H9 (cell line): ENCODE results near the gene HDDC2. TPM values are rescaled to one million over a fixed set of nuclear protein-coding genes. Genes with fewer than 3 reads are reported as not detected.

ENCODE experiments used
- DNase-seq: peaks from one replicate; pipeline ENCODE4 v3.0.0-alpha.2; 2017
- H2AFZ ChIP-seq: one replicate; pipeline ENCODE4 v1.6.1; 2013; ENCODE audit warnings: mild to moderate bottlenecking, low read length, control low read depth, moderate library complexity
- H2AK5ac ChIP-seq: 2 replicates; pipeline ENCODE4 v1.6.1; 2013; ENCODE audit warnings: low read length, control low read depth, mixed read lengths; ENCODE audit not compliant: insufficient read length
- H2BK120ac ChIP-seq: one replicate; pipeline ENCODE4 v1.6.1; 2013; ENCODE audit warnings: low read depth, mild to moderate bottlenecking, low read length, control low read depth, inconsistent platforms; ENCODE audit not compliant: poor library complexity, severe bottlenecking
- H2BK12ac ChIP-seq: 2 replicates; pipeline ENCODE4 v1.6.1; 2013; ENCODE audit warnings: low read length, control low read depth, mixed read lengths, low read depth; ENCODE audit not compliant: insufficient read length
- H2BK15ac ChIP-seq: 2 replicates; pipeline ENCODE4 v1.6.1; 2013; ENCODE audit warnings: low read depth, low read length, control low read depth
- H2BK20ac ChIP-seq: one replicate; pipeline ENCODE4 v1.6.1; 2013; ENCODE audit warnings: low read depth, mild to moderate bottlenecking, low read length, control low read depth, inconsistent platforms; ENCODE audit not compliant: poor library complexity, severe bottlenecking
- H2BK5ac ChIP-seq: 2 replicates; pipeline ENCODE4 v1.6.1; 2013; ENCODE audit warnings: low read length, control low read depth, mixed read lengths; ENCODE audit not compliant: insufficient read length
- H3K14ac ChIP-seq: 2 replicates; pipeline ENCODE4 v1.6.1; 2013; ENCODE audit warnings: low read length, control low read depth; ENCODE audit not compliant: insufficient read depth
- H3K18ac ChIP-seq: 2 replicates; pipeline ENCODE4 v1.6.1; 2013; ENCODE audit warnings: low read depth, mild to moderate bottlenecking, mixed read lengths, low read length, control low read depth; ENCODE audit not compliant: insufficient read length
- H3K23ac ChIP-seq: 2 replicates; pipeline ENCODE4 v1.6.1; 2013; ENCODE audit warnings: low read length, control low read depth, mixed read lengths, low read depth; ENCODE audit not compliant: insufficient read length
- H3K23me2 ChIP-seq: 2 replicates; pipeline ENCODE4 v1.6.1; 2013; ENCODE audit warnings: low read depth, mild to moderate bottlenecking, mixed read lengths, low read length, control low read depth; ENCODE audit not compliant: insufficient read length, poor library complexity, severe bottlenecking
- H3K27ac ChIP-seq: 2 replicates; pipeline ENCODE4 v1.5.1; 2013; ENCODE audit warnings: low read length, control low read depth, mixed read lengths, low read depth; ENCODE audit not compliant: insufficient read length
- H3K27me3 ChIP-seq: 2 replicates; pipeline ENCODE4 v1.6.1; 2013; ENCODE audit warnings: low read length, control low read depth, inconsistent platforms; ENCODE audit not compliant: insufficient read depth
- H3K4ac ChIP-seq: 2 replicates; pipeline ENCODE4 v1.6.1; 2013; ENCODE audit warnings: low read depth, mild to moderate bottlenecking, control low read depth, inconsistent platforms, low read length, moderate library complexity
- H3K4me1 ChIP-seq: 2 replicates; pipeline ENCODE4 v1.6.1; 2013; ENCODE audit warnings: low read length, control low read depth, inconsistent platforms; ENCODE audit not compliant: insufficient read depth
- H3K4me2 ChIP-seq: 2 replicates; pipeline ENCODE4 v1.6.1; 2013; ENCODE audit warnings: low read length, control low read depth, mixed read lengths; ENCODE audit not compliant: insufficient read length, insufficient read depth
- H3K56ac ChIP-seq: 2 replicates; pipeline ENCODE4 v1.6.1; 2013; ENCODE audit warnings: low read depth, mild to moderate bottlenecking, mixed read lengths, low read length, control low read depth; ENCODE audit not compliant: insufficient read length
- H3K79me1 ChIP-seq: 2 replicates; pipeline ENCODE4 v1.6.1; 2013; ENCODE audit warnings: low read depth, mild to moderate bottlenecking, moderate library complexity, low read length, control low read depth, inconsistent platforms; ENCODE audit not compliant: insufficient read depth, poor library complexity, severe bottlenecking
- H3K79me2 ChIP-seq: 2 replicates; pipeline ENCODE4 v1.6.1; 2013; ENCODE audit warnings: low read length, control low read depth, inconsistent platforms; ENCODE audit not compliant: insufficient read depth
- H3K9ac ChIP-seq: 2 replicates; pipeline ENCODE4 v1.6.1; 2013; ENCODE audit warnings: low read length, control low read depth, mixed read lengths; ENCODE audit not compliant: insufficient read length; ENCODE audit errors: extremely low read depth
- H3K9me3 ChIP-seq: one replicate; pipeline ENCODE4 v1.6.1; 2013; ENCODE audit warnings: low read depth, low read length, inconsistent platforms; ENCODE audit not compliant: control insufficient read depth
- H3T11ph ChIP-seq: one replicate; pipeline ENCODE4 v1.6.1; 2013; ENCODE audit warnings: mild to moderate bottlenecking, low read length, control low read depth, inconsistent platforms
- H4K20me1 ChIP-seq: one replicate; pipeline ENCODE4 v1.6.1; 2013; ENCODE audit not compliant: control insufficient read depth, insufficient read length, insufficient read depth
- H4K5ac ChIP-seq: 2 replicates; pipeline ENCODE4 v1.6.1; 2013; ENCODE audit warnings: low read depth, mild to moderate bottlenecking, mixed read lengths, low read length, control low read depth; ENCODE audit not compliant: insufficient read length
- H4K8ac ChIP-seq: replicated peaks from 2 replicates; pipeline ENCODE4 v1.6.1; 2013; ENCODE audit warnings: low read length, control low read depth, mixed read lengths, low read depth; ENCODE audit not compliant: insufficient read length
- H4K91ac ChIP-seq: 2 replicates; pipeline ENCODE4 v1.6.1; 2013; ENCODE audit warnings: low read depth, mild to moderate bottlenecking, moderate library complexity, mixed read lengths, low read length, control low read depth; ENCODE audit not compliant: insufficient read length
- H3K27ac Mint-ChIP-seq, 3 experiments: 2 replicates in 2 of 3; 3 replicates in 1 of 3; pipeline ENCODE4 v1.8.0; 2020 to 2021; ENCODE audit warnings: mixed read lengths in 3 of 3, mild to moderate bottlenecking in 1 of 3, moderate library complexity in 1 of 3
- H3K27me3 Mint-ChIP-seq: 2 replicates; pipeline ENCODE4 v1.8.0; 2021; ENCODE audit warnings: low read depth, mild to moderate bottlenecking, moderate library complexity, mixed read lengths
- H3K36me3 Mint-ChIP-seq, 3 experiments: 2 replicates in 2 of 3; 3 replicates in 1 of 3; pipeline ENCODE4 v1.8.0; 2020 to 2021; ENCODE audit warnings: low read depth in 3 of 3, mixed read lengths in 3 of 3; ENCODE audit not compliant: insufficient read depth in 1 of 3
- H3K4me1 Mint-ChIP-seq, 2 experiments: 2 replicates each; pipeline ENCODE4 v1.8.0; 2020; ENCODE audit warnings: mixed read lengths in 2 of 2
- H3K4me3 Mint-ChIP-seq, 2 experiments: 2 replicates in 1 of 2; 3 replicates in 1 of 2; pipeline ENCODE4 v1.8.0; 2020 to 2021; ENCODE audit warnings: mild to moderate bottlenecking in 2 of 2, mixed read lengths in 2 of 2, moderate library complexity in 1 of 2
- H3K9me3 Mint-ChIP-seq, 2 experiments: 2 replicates in 1 of 2; 3 replicates in 1 of 2; pipeline ENCODE4 v1.8.0; 2020; ENCODE audit warnings: mild to moderate bottlenecking in 2 of 2, mixed read lengths in 2 of 2, moderate library complexity in 1 of 2
- WGBS: extraction: QIAGEN DNeasy Blood & Tissue Kit; methylation state at CpG from one replicate; pipeline ENCODE4 v1.1.7; 2013; ENCODE audit warnings: missing lambda C conversion rate, low lambda C conversion rate, mixed read lengths; ENCODE audit not compliant: insufficient read length; ENCODE audit errors: extremely low coverage; 5-methylcytosine and 5-hydroxymethylcytosine counted together
- total RNA-seq: library from RNA; stranded (reverse); gene quantifications from 2 replicates; pipeline ENCODE4 v1.2.1, GENCODE V29; 2021
- TF ChIP-seq, protein P1 (sequence below): fragments of 200-600 bp; sonication (generic); conservative IDR thresholded peaks from 3 replicates; pipeline ENCODE4 v1.8.0; 2021; ENCODE audit warnings: antibody characterized with exemption, mild to moderate bottlenecking

Gene HDDC2
- total RNA-seq, 1 experiment from 2014 or later = 77.8 TPM

- Histone ChIP-seq H3K18ac (no peak overlapping the region), H3K4ac (no peak overlapping the region), H3T11ph (no peak overlapping the region), H3K27me3 (no peaks in the 10 kb centered on the region), H3K79me2 (no peaks in the 10 kb centered on the region), H2BK120ac (no peak overlapping the region), H3K9ac (no peak overlapping the region), H3K23me2 (no peaks in the 10 kb centered on the region), H2AK5ac (no peak overlapping the region), H2BK12ac (no peak overlapping the region), H2BK20ac (no peak overlapping the region), H2BK15ac (no peak overlapping the region), H3K56ac (no peak overlapping the region), H2AFZ (no peak overlapping the region), H3K27ac (no peak overlapping the region), H4K91ac (no peak overlapping the region), H4K5ac (no peak overlapping the region), H3K79me1 (no peaks in the 10 kb centered on the region), H3K9me3 (no peaks in the 10 kb centered on the region), H3K4me1 (no peaks in the 10 kb centered on the region), H3K14ac (no peak overlapping the region), H4K20me1 (no peaks in the 10 kb centered on the region), H4K8ac (no peak overlapping the region), H2BK5ac (no peak overlapping the region), H3K4me2 (no peak overlapping the region), H3K23ac (no peak overlapping the region)
- Mint-ChIP-seq H3K36me3 (no peaks in the 10 kb centered on the region), H3K9me3 (no peaks in the 10 kb centered on the region), H3K4me3 (no peak overlapping the region), H3K27ac (no peak overlapping the region), H3K4me1 (peaks cover 10 to 14% of the 10 kb centered on the region in 2 experiments; a peak in 3 of 4 replicates), H3K27me3 (no peaks in the 10 kb centered on the region)
- no CpG with 5 or more reads among the region's 6 CpGs for WGBS
- no peak for DNase-seq
- TF ChIP-seq, protein P1, sequence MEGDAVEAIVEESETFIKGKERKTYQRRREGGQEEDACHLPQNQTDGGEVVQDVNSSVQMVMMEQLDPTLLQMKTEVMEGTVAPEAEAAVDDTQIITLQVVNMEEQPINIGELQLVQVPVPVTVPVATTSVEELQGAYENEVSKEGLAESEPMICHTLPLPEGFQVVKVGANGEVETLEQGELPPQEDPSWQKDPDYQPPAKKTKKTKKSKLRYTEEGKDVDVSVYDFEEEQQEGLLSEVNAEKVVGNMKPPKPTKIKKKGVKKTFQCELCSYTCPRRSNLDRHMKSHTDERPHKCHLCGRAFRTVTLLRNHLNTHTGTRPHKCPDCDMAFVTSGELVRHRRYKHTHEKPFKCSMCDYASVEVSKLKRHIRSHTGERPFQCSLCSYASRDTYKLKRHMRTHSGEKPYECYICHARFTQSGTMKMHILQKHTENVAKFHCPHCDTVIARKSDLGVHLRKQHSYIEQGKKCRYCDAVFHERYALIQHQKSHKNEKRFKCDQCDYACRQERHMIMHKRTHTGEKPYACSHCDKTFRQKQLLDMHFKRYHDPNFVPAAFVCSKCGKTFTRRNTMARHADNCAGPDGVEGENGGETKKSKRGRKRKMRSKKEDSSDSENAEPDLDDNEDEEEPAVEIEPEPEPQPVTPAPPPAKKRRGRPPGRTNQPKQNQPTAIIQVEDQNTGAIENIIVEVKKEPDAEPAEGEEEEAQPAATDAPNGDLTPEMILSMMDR = no peak
Measured at GRCh38 chr6:125228981-125229479, 72.7 kb downstream of the HDDC2 start.
